DMS53 treated with DMSO at 0.1 percent for 48 hours (cell line): ENCODE measurements around the gene SERP2.

Experiments used
- DNase-seq: peaks from one replicate; lab custom pipeline; 2025; ENCODE audit not compliant: unreplicated experiment; lab: John Stamatoyannopoulos, UW

SERP2 gene

DNA sequence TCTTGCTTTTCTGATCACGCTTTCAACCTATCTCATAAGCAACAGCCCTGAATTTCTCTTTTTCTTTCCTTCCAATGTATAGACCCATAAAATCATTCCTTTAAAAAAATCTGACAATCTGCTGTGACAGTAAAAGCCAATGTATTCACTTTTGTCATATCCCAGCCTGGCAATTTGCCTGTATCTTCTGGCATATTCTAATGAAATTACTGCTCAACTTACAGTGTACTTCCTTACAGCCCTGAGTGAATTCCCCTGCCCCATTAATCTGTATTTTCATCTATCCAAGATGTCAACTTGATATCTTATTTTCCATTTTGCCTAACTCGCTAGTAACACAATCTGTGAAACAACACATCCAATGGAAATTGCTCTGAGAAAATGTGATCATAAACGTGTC lies 18.0 kb upstream of the SERP2 start:
- no peak for DNase-seq

DNA sequence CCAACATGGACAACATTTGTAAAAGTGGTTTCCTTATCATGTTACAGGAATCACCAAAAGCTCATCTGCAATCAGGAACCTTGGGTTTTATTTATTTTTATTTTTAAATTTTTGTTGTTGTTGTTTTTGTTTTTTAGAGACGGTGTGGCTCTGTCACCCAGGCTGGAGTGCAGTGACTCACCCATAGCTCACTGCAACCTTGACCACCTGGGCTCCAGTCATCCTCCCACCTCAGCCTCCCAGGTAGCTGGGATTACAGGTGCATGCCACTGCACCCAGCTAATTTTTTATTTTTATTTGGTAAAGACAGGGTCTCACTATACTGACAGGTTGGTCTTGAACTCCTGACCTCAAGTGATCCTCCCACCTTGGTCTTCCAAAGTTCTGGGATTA lies 13.6 kb upstream of the SERP2 start:
- no peak for DNase-seq

DNA sequence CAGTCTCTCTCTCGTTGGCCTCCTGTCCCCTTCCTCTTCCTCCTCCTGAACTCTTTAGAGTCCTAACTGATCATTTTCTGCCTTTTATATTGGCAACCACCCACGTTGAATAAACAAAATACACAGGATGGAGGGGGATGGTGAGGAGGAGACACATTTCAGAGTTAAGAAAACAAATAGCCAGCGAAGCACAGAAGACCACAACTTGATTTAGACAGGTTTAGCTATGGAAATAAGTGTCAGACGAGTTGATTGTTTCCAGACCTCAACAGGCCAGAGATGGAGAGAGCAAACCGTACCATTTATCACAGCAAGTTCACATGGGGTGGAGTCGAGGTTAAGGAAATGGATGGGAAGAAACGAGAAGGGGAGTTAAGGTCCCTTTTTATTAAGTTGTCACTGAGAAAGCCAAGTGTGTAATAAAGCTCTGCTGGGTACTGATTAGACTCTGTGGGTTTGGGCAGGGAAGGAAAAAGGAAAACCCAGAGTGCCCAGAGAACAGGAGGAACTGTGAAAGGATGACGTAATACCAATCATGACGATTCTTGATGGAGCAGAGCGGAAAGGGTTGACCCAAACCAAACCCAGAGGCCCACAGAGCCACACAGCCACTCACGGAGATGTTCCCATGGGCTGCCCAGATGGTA lies 11.1 kb upstream of the SERP2 start:
- no peak for DNase-seq

DNA sequence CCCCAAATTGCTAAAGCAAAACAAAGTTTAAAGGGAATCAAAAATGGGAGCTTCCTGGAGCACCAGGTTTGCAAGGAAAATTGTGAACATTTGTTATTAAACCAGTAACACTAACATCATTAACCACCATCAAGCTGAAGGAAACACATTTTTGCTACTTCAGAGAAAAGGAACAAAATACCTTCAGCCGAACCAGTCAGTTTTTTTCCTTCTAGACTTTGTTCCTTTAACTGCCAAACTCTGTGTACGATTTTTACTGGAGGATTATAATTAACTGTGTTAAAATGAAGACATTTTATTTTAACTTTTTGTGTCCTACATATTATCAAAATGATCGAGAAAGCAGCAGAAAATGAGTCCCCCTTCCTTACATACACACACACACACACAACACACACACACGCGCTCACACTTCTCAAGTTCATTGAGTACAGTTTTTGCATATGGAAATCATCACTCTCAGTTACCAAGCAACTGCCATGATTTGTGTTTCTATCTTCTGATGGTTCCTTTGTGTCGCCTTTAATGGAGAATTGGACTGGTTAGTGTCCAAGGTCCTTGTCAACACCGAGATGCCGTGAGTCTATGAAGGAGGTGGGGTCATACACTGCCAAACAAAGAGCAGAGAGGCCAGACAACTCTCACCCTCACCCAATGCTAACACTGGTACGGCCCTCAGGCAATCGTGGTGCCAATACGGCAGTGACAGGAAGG lies 9.8 kb upstream of the SERP2 start:
- DNase-seq, result no peak

DNA sequence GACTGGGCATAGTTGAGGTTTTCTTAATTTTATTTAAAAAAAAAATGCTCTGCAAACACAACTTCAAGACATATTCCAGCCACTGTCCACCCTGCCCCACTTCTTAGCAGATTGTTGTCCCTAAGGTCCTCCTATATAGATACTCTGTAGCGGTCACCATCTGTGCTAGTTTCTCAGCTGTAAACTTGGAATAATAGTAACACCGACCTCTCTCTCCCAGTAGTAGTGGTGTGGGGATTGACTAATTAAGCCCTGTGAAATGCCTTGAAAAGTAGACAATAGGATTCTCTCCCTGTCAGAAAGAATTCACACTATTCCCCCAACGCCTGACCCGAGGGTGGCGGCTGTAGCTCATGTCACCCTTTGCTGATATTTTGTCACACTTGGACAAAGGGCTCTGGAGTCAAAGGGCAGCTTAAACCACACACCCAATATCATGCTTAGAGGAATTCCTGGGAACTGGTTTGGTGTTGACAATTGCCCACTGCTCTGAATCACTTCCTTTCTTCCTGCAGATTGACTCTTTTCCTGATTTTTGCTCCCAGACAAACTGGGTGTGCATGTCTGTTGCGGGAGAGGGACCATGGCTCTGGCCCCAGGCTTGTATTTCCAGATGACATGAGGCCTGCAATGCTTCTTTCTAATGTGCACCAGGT lies 9.2 kb upstream of the SERP2 start:
- no peak for DNase-seq

DNA sequence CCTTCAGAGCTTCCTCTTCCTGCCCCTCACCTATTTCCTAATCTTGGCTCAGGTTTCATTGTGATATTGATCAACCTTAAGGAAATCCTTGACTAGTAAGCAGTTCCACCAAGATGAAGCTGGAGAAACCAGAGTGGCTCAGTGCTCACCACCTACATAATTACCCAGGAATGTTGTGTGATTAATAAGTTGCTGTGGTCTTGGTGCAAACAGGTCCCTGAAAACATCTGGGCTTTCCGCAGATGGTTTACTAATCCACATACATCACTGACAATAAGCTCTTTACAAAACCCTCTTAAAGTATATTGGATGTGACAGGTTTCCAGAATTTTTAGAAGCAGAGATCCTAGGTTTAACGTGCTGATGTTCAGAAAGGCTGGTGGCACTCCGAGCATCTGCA lies 8.6 kb upstream of the SERP2 start:
- no peak for DNase-seq

DNA sequence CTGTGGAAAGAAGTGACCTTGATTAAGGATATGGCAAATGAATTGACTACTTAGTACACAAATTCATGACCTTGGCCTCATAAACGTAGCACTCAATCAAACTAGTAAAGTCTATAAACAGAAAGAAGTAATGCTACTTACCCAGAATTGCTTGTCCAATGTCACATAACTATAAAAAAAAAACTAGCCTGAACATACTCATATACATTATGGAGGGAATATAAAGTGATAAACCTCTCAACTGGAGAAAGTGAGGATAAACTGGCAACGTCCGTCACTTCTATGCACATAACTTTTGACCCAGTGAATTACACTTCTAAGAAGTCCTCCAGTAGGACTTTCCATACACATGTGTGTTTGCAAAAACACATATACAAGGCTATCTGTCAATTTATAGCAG lies 7.7 kb upstream of the SERP2 start:
- no peak for DNase-seq

DNA sequence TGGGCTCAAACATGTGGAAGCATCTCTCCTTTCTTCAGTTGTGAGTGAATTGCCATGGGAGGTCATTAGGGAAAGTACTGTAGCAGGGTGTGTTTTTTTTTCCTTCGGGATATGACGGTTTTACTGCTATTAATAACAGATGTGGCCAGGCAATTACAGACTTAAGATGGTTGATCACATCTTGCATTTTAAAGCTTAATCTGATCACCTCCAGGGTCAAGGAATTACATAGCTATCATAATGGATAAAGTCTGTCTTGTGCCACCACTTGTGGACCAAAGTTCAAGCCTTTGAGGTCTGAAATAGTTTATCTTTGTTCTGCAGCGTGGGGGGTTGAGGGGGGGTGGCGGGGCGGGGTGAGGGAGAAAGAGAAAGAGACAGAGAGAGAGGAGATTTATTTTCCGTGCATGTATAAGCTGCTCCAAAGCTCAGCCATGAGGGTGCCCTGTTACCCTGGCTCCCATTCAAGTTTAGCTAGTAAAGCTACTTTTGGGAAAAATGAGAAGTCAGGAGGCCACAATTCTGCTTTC lies 5.5 kb upstream of the SERP2 start:
- no peak for DNase-seq

DNA sequence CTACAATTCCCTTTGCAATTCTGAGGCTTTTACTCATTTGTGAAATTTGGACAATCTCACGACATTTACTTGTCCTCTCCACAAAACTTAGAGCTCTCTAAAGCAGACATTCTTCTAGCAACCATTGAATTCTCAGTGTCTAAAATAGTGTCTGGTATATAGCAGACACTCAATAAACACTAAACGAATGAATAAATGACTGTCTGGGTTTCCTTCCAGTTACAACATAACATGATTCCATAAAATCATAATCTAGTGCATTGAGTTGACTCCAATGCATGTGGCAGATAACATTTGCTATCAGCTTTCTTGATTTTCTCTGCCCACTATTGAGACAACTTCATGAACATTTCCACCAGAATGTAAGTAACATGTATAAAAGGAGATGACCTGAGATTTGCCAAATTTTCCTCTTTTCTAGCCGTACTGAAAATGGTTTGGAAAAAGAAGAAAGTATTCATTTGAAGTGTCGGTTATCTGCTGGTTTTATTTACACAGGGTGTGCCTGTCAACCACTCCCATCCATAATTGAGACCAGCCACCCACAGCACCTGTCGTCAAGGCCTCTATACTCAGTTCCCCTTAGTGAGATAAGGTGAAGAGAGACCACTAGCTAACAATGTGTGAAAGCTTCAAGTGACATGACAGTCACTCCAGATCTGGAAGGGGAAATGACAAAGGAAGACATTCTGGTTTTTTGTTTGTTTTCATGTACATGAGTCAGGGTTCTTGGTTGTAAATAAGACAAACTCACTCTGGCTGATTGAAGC lies 4.8 kb upstream of the SERP2 start:
- peak; percentile 7 for DNase-seq

DNA sequence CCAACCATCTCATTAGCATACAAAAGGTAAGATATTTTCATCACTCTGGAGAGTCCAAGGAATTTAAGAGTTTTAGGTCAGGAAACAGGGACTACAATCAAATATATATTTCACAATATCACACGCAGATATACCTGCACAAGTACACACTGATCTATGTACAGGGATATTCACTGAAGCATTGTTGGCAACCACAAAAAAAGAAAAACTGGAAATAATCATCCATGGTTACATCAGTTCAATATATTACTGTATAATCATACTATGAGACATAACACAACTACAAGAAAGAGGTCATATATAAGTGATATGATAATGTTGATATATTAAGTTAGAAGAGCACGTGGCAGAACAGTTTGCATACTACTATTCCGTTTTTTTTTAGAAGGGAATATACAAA lies 2.2 kb upstream of the SERP2 start:
- no peak for DNase-seq

DNA sequence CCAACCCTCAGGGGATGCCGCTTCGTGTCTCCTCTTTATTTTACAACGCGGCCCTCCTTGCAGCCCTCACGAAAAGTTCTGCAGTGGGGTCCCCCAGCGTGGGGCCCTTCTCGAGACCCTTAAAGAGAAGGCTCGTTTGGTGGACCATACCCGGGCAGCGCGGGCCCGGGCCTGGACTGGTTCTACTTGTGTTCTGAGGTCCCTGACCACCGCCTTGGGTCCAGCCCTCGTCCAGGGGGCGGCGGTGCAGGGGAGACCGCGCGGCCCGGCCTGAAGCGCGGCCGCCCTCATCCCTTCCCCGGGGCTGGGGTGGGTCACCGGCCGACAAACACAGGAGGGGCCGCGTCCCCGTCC lies 400 bp upstream of the SERP2 start:
- DNase-seq, result no peak

DNA sequence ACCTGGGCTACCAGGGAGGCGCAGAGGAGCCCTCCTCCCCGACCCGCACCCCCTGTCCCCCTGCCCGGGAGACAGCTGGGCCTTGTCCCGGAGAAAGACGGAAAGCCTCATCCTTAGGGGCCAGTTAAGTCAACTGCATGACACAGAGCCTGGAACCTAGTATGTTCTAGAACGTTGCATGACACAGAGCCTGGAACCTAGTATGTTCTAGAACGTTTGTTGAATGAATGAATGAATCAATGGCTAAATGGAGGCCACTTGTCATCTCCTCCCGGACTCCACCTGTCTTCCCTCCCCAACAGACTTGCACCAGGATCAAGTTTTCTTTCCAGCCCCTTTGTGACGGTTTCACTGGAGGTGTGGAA lies 706 bp downstream of the SERP2 start:
- DNase-seq, result no peak

DNA sequence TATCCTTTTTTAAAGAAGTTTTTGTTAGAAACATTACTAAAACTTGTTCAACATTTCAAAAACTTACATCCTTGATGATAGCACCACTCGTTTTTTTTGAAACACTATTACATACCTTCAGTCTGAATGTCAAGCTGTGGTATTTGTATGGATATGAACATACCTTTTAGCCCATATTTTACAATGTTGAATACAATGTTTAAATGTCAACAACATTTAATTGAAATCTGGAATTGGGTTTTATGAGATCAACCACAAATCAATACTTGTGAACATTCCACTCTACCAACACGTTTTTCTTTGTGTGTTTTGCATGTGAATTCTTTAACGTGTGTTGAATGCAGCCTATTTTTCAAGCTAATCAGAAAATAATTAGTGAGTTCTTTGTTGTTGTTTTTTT lies 4.7 kb downstream of the SERP2 start:
- no peak for DNase-seq

DNA sequence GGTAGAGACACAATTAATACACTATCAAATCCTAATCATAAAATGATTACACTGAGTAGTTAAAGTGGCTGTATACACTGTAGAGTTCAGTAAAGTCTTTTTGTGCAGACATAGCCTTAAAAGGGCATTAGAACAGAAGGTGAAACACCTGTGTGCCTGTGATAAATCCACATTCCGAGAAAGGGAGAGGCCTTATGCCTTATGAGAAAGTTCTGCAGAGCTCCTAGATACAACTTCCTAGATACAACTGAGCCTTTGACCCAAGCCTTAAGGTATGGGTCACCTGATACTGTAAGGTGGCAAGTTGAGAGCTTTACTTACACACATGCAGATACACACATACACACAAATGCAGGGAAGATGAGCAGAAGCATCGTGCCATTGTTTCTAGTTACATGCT lies 6.3 kb downstream of the SERP2 start:
- no peak for DNase-seq

DNA sequence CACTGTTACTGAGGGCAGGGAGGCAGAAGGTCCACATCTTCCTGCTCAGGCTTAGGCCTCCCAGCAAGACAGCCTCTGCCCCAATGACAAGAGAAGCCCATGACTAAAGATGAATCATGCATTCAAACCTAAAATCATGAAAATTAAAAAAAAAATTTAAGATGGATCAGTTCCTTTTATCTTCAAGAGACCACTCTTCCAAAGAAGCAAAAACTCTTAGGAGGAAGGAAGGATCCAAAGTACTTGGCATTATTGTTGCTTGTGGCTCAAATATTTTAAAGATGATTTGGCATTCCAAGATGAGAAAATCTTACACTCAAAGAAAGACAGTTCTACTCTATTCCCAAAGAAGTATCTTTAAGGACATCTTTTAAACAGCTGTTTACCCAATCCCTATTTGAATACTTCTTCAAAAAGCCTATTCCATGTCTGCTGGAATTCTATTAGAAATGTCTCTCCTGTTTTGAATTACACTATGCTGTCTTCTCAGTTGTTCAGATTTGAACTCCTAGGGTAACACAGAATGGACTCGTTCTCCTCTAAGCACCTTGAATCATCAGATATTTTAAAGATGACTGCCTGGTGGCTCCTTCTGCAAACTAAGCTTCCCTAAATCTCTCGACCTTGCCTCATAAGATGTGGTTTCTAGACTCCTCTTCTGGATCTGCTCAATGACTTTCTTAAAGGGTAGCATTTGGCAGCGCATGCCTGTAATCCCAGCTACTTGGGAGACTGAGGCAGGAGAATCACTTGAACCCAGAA lies 7.0 kb downstream of the SERP2 start:
- no peak for DNase-seq

DNA sequence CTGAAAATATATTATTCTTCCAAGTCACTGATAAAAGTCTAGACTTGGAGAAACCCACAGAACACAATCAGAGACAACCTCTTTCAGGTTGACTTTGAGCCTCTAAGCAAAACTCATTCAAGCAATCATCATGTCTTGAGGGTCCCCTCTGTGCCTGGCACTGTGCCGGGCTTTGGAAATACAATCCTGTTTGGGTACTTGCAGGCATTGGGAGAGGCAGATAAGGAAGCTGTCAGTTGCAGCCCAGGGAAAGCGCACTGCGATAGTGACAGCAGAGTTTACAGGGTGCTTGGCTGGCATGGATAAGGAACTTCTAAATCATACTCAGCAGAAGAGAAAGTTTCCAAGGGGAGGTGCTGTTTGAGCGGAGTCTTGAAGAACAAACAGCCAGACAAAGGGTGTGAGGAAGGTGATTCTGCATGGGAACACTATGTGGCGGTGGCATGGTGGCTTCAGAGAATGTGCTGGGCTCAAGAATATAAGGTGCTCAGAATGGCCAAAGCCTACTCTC lies 9.1 kb downstream of the SERP2 start:
- DNase-seq, result no peak

DNA sequence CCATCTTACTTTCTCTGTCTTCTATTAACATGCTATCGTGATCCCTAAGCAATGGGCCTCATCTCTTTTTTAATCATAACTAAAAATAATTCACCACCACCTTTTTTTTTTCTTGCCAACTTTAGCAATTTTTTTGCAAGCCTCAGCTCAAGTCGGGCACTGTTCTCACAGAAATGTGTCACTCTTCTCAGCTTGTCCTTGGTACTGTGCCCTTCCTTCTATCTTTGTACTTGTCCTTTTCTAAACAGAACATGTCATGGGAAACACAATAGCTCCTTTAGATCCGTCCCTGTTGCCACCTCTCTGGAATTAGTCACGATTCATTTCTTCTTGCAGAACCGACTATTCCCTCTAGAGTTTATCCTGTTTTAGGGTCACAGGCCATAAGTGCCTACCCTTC lies 10.3 kb downstream of the SERP2 start:
- DNase-seq, result no peak

DNA sequence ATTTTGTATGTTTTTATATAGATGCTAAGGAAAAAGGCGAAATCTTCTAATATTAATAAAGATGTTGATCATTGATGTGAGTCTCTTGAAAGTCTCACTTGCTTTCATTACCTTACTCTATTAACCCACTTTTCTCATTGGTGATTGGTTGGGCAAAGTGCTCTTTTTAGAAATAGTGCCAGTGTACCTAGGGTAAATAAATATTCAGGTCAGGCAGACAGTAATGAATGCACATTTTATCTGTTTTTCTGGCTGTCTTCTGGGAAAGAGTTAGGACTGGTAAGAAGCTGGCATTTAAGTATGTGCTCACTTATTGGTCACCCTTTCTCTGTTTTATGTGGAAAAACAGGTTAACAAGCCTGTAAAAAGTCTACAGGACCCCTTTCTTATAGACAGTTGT lies 11.2 kb downstream of the SERP2 start:
- DNase-seq, result no peak

DNA sequence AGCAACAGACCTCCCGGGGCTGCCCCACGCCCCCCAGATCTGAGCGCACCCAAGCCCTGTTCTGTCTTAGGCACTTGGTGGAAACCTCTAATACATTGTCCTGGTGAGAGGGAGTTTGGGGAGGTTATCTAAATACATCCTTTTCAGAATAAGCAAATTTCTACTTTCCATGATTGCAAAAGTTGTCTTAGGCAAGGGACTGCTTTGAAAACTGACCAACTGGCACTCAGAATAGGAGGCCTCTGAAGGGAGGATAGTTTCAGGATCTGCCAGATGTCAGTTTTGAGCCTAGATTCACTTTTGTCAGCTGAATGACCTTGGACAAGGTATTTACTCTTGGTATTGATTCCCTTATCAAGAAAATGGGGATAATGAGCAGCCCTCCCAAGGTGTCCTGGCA lies 11.8 kb downstream of the SERP2 start:
- DNase-seq, result no peak

DNA sequence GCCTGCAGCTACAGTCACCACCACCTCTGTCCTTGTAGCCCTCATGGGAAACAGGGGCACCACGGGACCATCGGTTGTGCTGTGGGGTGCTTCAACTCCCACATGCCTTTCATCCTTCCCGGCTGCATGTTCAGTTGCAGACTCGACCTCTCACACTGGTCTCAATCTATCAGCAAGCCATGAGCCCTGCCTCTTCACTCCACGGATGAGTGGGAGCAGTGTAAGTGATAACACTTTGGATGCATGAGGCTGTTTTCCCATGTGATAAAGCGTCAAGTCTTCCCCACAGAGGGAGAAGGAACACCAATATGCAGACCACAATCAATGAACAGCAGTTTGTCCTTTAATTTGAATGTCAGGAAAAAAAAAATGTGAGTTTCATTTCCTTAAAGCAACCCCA lies 12.2 kb downstream of the SERP2 start:
- DNase-seq, result no peak
